Measurements from ENCODE around the gene ABLIM3.

The ABLIM3 gene

GRCh38 chr5:149215478-149216090 lies 74.3 kb downstream of the ABLIM3 start:
- H3K36me3 ChIP-seq (ENCODE audit: control insufficient read depth, insufficient read depth, low read length), result no peaks in the 10 kb centered on the region
- no peak overlapping the region for H3K9ac ChIP-seq (ENCODE audit: low read depth, low read length)
- H3K4me3 ChIP-seq (ENCODE audit: low read depth, low read length), result no peak overlapping the region
- H3K9me3 ChIP-seq (ENCODE audit: control insufficient read depth, insufficient read depth, low read length), result no peaks in the 10 kb centered on the region
- H3K4me1 ChIP-seq (ENCODE audit: control insufficient read depth, insufficient read depth, low read length), result no peaks in the 10 kb centered on the region
- H3K27me3 ChIP-seq (ENCODE audit: control insufficient read depth, insufficient read depth, low read length), result no peaks in the 10 kb centered on the region

DNA sequence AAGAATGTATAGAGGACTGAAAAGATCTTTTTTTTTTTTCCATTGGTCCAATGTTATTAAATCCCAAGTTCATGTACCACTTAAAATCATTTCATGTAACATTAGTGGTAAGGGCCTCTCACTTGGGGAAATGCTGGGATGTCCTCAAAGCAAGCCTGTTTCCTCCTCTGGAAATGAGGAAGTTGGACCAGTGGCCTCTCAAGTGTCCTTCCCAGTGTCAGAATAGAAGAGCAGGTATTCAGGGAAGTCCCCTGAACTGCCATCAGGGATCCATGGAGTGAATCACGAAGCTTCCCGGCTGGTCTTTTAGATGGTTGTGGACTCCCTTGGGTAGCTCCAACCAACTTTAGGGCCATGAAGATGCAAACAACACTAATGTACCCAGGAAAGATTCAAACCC lies 75.2 kb downstream of the ABLIM3 start:
- Histone ChIP-seq H3K27me3 (ENCODE audit: control insufficient read depth, insufficient read depth, low read length) (no peaks in the 10 kb centered on the region), H3K36me3 (ENCODE audit: control insufficient read depth, insufficient read depth, low read length) (no peaks in the 10 kb centered on the region), H3K4me3 (ENCODE audit: low read depth, low read length) (no peak overlapping the region), H3K9ac (ENCODE audit: low read depth, low read length) (no peak overlapping the region), H3K4me1 (ENCODE audit: control insufficient read depth, insufficient read depth, low read length) (no peaks in the 10 kb centered on the region), H3K9me3 (ENCODE audit: control insufficient read depth, insufficient read depth, low read length) (no peaks in the 10 kb centered on the region)

DNA sequence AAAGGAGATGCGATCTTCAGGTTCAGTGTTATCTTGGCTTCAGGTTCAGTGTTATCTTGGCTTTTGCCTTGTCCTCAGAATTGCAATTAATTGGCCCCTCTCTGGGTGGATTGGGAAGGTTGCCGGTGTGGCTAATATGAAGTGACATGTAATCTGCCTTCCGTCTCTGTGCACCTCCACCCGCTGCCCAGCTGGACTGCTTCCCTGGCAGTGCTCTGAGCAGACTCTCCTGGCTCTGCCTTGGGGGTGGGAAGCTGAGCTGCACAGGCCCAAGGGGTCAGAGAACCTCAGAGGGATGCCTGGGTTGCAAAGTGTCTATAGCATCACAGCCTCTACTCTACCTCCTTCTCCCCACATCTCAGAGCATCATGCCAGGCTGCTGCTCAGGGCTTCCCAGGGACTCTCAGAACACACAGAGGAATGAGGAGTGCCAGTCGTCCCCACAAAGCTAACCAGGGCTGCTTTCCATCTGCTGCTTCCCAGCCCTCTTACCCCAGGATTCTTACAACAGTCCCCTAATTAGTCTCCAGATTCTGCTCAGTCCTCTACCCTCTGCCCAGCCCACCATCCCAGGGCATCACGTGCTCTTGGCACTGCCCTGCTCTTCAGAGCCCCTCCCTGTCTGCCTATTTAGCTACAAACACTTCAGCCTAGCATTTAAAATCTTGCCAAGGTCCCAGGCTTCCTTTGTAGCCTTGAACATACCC lies 76.0 kb downstream of the ABLIM3 start:
- no peaks in the 10 kb centered on the region for H3K4me1 ChIP-seq (ENCODE audit: control insufficient read depth, insufficient read depth, low read length)
- no peaks in the 10 kb centered on the region for H3K36me3 ChIP-seq (ENCODE audit: control insufficient read depth, insufficient read depth, low read length)

DNA sequence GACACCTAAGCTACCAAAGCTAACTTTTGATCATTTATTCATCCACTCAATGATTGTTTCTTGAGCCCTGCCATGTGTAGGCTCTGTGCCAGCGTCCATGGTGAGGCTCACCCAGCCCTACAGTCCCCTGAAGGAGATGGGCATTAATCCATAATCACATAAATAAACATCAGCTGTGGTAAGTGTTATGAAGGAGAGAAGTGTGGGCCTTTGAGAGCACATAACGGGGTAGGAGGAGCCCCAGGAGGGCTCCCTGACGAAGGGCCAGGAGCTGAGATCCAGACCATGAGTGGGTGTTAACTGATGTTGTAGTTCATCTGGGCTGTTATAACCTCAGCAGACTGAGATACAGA lies 76.5 kb downstream of the ABLIM3 start:
- Histone ChIP-seq H3K27me3 (ENCODE audit: control insufficient read depth, insufficient read depth, low read length) (no peaks in the 10 kb centered on the region), H3K4me1 (ENCODE audit: control insufficient read depth, insufficient read depth, low read length) (no peaks in the 10 kb centered on the region), H3K9ac (ENCODE audit: low read depth, low read length) (no peak overlapping the region), H3K4me3 (ENCODE audit: low read depth, low read length) (no peak overlapping the region), H3K9me3 (ENCODE audit: control insufficient read depth, insufficient read depth, low read length) (no peaks in the 10 kb centered on the region), H3K36me3 (ENCODE audit: control insufficient read depth, insufficient read depth, low read length) (no peaks in the 10 kb centered on the region)

More for the DNA sequence above, 76.0 kb downstream of the ABLIM3 start:
- no peaks in the 10 kb centered on the region for H3K9me3 ChIP-seq (ENCODE audit: control insufficient read depth, insufficient read depth, low read length)
- H3K27me3 ChIP-seq (ENCODE audit: control insufficient read depth, insufficient read depth, low read length), result no peaks in the 10 kb centered on the region
- H3K4me3 ChIP-seq (ENCODE audit: low read depth, low read length), result no peak overlapping the region
- no peak overlapping the region for H3K9ac ChIP-seq (ENCODE audit: low read depth, low read length)

DNA sequence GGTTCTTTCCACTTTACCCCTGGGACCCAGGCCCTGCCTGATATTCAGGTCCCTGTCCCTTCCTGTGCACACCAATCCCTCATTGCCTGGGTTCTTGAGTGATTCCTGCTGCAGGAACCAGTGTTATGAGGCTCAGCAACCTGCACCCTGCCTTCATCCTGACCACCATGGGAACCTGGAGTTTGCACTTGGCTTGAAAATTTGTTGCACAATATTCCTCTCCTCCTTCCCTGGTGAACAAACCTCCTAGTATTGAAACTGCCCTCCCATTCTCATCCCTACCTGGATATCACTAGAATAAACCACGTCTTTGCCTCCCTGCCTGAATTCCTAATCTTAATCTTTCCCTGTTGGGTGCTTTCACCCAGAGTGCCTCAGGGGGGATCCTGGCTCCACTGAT lies 78.3 kb downstream of the ABLIM3 start:
- Histone ChIP-seq H3K36me3 (ENCODE audit: control insufficient read depth, insufficient read depth, low read length) (no peaks in the 10 kb centered on the region), H3K4me3 (ENCODE audit: low read depth, low read length) (no peak overlapping the region), H3K9me3 (ENCODE audit: control insufficient read depth, insufficient read depth, low read length) (no peaks in the 10 kb centered on the region), H3K4me1 (ENCODE audit: control insufficient read depth, insufficient read depth, low read length) (no peaks in the 10 kb centered on the region), H3K9ac (ENCODE audit: low read depth, low read length) (no peak overlapping the region), H3K27me3 (ENCODE audit: control insufficient read depth, insufficient read depth, low read length) (no peaks in the 10 kb centered on the region)

DNA sequence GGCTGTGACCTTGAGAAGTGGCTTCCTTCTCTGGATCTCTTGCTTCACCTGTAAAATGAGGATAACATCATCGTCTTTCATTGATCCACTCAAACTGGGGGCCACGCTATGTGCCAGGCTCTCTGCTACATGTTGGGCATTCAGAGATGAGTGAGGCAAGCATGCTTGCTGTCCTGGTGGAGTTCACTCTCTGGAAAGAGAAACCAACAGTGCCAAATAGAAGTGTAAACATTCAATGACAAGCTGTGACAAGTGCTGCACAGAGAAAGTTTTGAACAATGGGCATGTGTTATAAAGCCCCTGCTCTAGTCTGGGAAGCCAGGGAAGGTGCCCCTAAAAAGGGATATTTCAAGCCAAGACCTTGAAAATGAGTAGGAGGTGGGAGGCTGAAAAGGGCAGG lies 79.5 kb downstream of the ABLIM3 start:
- Histone ChIP-seq H3K27me3 (ENCODE audit: control insufficient read depth, insufficient read depth, low read length) (no peaks in the 10 kb centered on the region), H3K9me3 (ENCODE audit: control insufficient read depth, insufficient read depth, low read length) (no peaks in the 10 kb centered on the region), H3K9ac (ENCODE audit: low read depth, low read length) (no peak overlapping the region), H3K4me1 (ENCODE audit: control insufficient read depth, insufficient read depth, low read length) (no peaks in the 10 kb centered on the region), H3K4me3 (ENCODE audit: low read depth, low read length) (no peak overlapping the region), H3K36me3 (ENCODE audit: control insufficient read depth, insufficient read depth, low read length) (no peaks in the 10 kb centered on the region)

DNA sequence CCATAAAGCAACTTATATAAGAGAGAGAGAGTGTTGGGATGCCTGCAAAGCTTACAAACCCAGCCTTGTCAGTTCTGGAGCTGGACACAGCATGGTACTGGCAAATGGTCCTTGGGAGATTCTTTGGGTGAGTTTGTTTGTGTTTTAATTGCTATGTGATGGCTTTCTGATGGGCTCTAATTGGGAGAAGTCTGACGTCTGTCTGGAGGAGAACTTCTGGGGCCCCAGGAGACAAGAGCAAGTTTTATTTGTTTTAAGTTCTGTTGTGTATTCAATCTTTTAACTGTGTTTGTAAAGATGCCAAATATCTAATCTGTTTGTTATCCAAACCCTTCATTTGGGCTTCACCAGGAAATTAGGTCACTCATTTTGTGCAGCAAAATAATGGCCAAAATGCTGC lies 80.0 kb downstream of the ABLIM3 start:
- Histone ChIP-seq H3K4me1 (ENCODE audit: control insufficient read depth, insufficient read depth, low read length) (no peaks in the 10 kb centered on the region), H3K9ac (ENCODE audit: low read depth, low read length) (no peak overlapping the region), H3K4me3 (ENCODE audit: low read depth, low read length) (no peak overlapping the region), H3K36me3 (ENCODE audit: control insufficient read depth, insufficient read depth, low read length) (no peaks in the 10 kb centered on the region), H3K9me3 (ENCODE audit: control insufficient read depth, insufficient read depth, low read length) (no peaks in the 10 kb centered on the region), H3K27me3 (ENCODE audit: control insufficient read depth, insufficient read depth, low read length) (no peaks in the 10 kb centered on the region)

- no peaks in the 10 kb centered on the region for H3K36me3 ChIP-seq (ENCODE audit: control insufficient read depth, insufficient read depth, low read length)
- H3K9ac ChIP-seq (ENCODE audit: low read depth, low read length), result no peak overlapping the region
- H3K4me3 ChIP-seq (ENCODE audit: low read depth, low read length), result no peak overlapping the region
- no peaks in the 10 kb centered on the region for H3K9me3 ChIP-seq (ENCODE audit: control insufficient read depth, insufficient read depth, low read length)
- no peaks in the 10 kb centered on the region for H3K4me1 ChIP-seq (ENCODE audit: control insufficient read depth, insufficient read depth, low read length)
- H3K27me3 ChIP-seq (ENCODE audit: control insufficient read depth, insufficient read depth, low read length), result no peaks in the 10 kb centered on the region
Observed at GRCh38 chr5:149221731-149222342, 80.5 kb downstream of the ABLIM3 start.

DNA sequence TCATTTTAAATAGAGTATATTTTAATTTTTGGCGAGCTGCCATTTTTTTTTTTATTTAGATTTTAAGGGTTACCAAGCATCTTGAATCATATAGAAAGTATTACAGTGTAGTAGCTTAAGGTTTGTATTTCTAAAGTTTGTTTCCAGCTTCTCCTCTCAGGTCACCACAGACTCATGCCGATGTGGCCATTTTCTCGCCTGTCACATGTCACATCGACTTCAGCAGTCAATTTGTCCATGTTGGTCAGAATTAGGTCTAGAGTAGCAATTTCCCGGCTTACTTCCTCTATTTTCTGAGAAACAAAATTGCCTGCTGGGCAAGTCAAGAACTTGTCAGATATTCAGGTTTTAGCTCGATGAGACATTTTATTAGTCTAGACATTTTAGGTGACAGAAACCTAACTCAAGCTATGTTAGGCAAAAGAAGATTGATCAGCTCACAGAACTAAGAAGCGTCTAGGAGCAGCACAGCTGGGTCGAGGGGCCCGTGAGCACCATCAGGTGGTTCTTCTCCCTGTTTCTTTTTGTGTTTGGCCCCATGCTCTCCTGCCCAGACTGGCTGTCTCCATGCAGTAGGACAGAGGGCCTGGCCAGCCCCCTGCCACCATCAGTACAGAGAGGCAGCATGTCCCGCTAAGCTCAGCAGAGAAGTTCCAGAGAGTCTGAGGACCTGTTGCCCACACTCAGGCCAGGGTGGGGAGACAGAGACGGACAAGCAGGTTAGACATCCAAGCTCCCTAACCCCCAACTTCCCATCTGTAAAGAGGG lies 82.0 kb downstream of the ABLIM3 start:
- no peak overlapping the region for H3K4me3 ChIP-seq (ENCODE audit: low read depth, low read length)
- no peak overlapping the region for H3K9ac ChIP-seq (ENCODE audit: low read depth, low read length)
- no peaks in the 10 kb centered on the region for H3K27me3 ChIP-seq (ENCODE audit: control insufficient read depth, insufficient read depth, low read length)
- no peaks in the 10 kb centered on the region for H3K9me3 ChIP-seq (ENCODE audit: control insufficient read depth, insufficient read depth, low read length)
- no peaks in the 10 kb centered on the region for H3K4me1 ChIP-seq (ENCODE audit: control insufficient read depth, insufficient read depth, low read length)
- no peaks in the 10 kb centered on the region for H3K36me3 ChIP-seq (ENCODE audit: control insufficient read depth, insufficient read depth, low read length)

- Histone ChIP-seq H3K4me1 (ENCODE audit: control insufficient read depth, insufficient read depth, low read length) (no peaks in the 10 kb centered on the region), H3K27me3 (ENCODE audit: control insufficient read depth, insufficient read depth, low read length) (no peaks in the 10 kb centered on the region), H3K9me3 (ENCODE audit: control insufficient read depth, insufficient read depth, low read length) (no peaks in the 10 kb centered on the region), H3K4me3 (ENCODE audit: low read depth, low read length) (no peak overlapping the region), H3K9ac (ENCODE audit: low read depth, low read length) (no peak overlapping the region), H3K36me3 (ENCODE audit: control insufficient read depth, insufficient read depth, low read length) (no peaks in the 10 kb centered on the region)
Observed at GRCh38 chr5:149224282-149224681, 83.0 kb downstream of the ABLIM3 start.

DNA sequence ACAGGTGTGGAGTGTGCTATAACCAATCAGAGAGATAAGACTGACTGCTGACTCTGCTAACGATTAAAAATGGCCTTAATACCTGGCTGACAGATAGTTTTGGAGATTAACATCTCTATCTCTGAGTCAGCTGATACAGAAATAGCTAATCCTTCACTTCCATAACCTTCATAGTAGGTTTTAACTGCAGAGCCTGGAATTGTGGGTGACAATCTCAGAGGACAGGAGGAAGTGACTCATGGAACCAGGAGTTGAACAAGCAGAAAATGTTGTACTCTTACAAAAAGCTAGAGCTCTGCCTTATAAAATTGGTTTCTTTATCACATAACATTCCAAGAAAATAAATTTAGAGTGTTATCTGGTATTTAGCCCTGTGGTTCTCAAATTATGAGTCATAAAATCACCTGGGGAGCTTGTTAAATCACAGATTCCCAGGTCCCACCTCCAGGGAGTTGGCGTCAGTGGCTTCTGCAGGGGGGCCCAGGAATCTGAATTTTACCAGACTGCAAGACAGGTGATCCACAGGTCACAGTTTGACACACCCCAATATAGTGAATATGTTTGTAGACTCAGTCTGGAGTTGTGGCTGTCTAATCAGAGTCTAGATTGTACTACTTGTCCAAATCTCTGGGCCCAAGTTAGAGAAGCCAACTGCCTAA lies 86.0 kb downstream of the ABLIM3 start:
- H3K4me3 ChIP-seq (ENCODE audit: low read depth, low read length), result no peak overlapping the region
- no peaks in the 10 kb centered on the region for H3K27me3 ChIP-seq (ENCODE audit: control insufficient read depth, insufficient read depth, low read length)
- no peaks in the 10 kb centered on the region for H3K4me1 ChIP-seq (ENCODE audit: control insufficient read depth, insufficient read depth, low read length)
- no peak overlapping the region for H3K9ac ChIP-seq (ENCODE audit: low read depth, low read length)
- no peaks in the 10 kb centered on the region for H3K9me3 ChIP-seq (ENCODE audit: control insufficient read depth, insufficient read depth, low read length)
- H3K36me3 ChIP-seq (ENCODE audit: control insufficient read depth, insufficient read depth, low read length), result no peaks in the 10 kb centered on the region
